ENCODE results near the gene AP3B1.

The AP3B1 gene

GRCh38 chr5:77958642-77959330 is 335.7 kb downstream of the AP3B1 start:
- DNase-seq: no peak

- DNase-seq: no peak
Measured at GRCh38 chr5:77957931-77958521, 336.5 kb downstream of the AP3B1 start.

GRCh38 chr5:77957516-77957915 is 337.0 kb downstream of the AP3B1 start:
- no peak for DNase-seq

GRCh38 chr5:77957081-77957480 is 337.4 kb downstream of the AP3B1 start:
- no peak for DNase-seq

- no peak for DNase-seq
Measured at GRCh38 chr5:77955577-77955976, 338.9 kb downstream of the AP3B1 start.

- DNase-seq: no peak
Measured at GRCh38 chr5:77953374-77953773, 341.1 kb downstream of the AP3B1 start.

- no peak for DNase-seq
Measured at GRCh38 chr5:77952636-77953212, 341.8 kb downstream of the AP3B1 start.

Measured in NCI-H187 treated with DMSO at 0.1 percent for 48 hours (cell line).